Measurements from ENCODE around the gene HRH2. TPM values are rescaled to one million over a fixed set of nuclear protein-coding genes. Genes with fewer than 3 reads are reported as not detected.
A peak's percentile ranks its signal among the peaks of the same experiment; 100 is the strongest.

HRH2 gene
- total RNA-seq, 1 experiment from 2014 or later, result 3.3 TPM

- Histone ChIP-seq H3K79me1 (ENCODE audit: insufficient read depth, low read depth, low read length, poor library complexity, severe bottlenecking) (no peaks in the 10 kb centered on the region), H2BK5ac (ENCODE audit: insufficient read length, low read length) (no peak overlapping the region), H3K9me3 (ENCODE audit: control insufficient read depth, low read depth, low read length) (no peaks in the 10 kb centered on the region), H3K18ac (ENCODE audit: insufficient read length, low read depth, low read length) (no peak overlapping the region), H3K4me2 (ENCODE audit: insufficient read depth, insufficient read length, low read length) (no peak overlapping the region), H2BK15ac (ENCODE audit: low read depth, low read length) (no peak overlapping the region), H3K4ac (ENCODE audit: low read depth, low read length) (no peak overlapping the region), H4K20me1 (ENCODE audit: control insufficient read depth, insufficient read depth, insufficient read length) (no peaks in the 10 kb centered on the region), H2AFZ (ENCODE audit: low read length) (no peak overlapping the region), H3K14ac (ENCODE audit: insufficient read depth, low read length) (no peak overlapping the region), H4K8ac (replicated peaks; ENCODE audit: insufficient read length, low read depth, low read length) (no peak overlapping the region), H3K23me2 (ENCODE audit: insufficient read length, low read depth, low read length, poor library complexity, severe bottlenecking) (peaks cover 9% of the 10 kb centered on the region), H4K5ac (ENCODE audit: insufficient read length, low read depth, low read length) (no peak overlapping the region), H3T11ph (ENCODE audit: low read length) (no peak overlapping the region), H3K79me2 (ENCODE audit: insufficient read depth, low read length) (no peaks in the 10 kb centered on the region), H3K23ac (ENCODE audit: insufficient read length, low read depth, low read length) (no peak overlapping the region), H2BK12ac (ENCODE audit: insufficient read length, low read depth, low read length) (no peak overlapping the region), H2BK120ac (ENCODE audit: low read depth, low read length, poor library complexity, severe bottlenecking) (no peak overlapping the region), H2BK20ac (ENCODE audit: low read depth, low read length, poor library complexity, severe bottlenecking) (no peak overlapping the region), H3K27ac (ENCODE audit: insufficient read length, low read depth, low read length) (no peak overlapping the region), H2AK5ac (ENCODE audit: insufficient read length, low read length) (no peak overlapping the region), H3K4me1 (ENCODE audit: insufficient read depth, low read length) (no peaks in the 10 kb centered on the region), H3K9ac (ENCODE audit: extremely low read depth, insufficient read length, low read length) (no peak overlapping the region), H3K56ac (ENCODE audit: insufficient read length, low read depth, low read length) (no peak overlapping the region), H4K91ac (ENCODE audit: insufficient read length, low read depth, low read length) (no peak overlapping the region), H3K27me3 (ENCODE audit: insufficient read depth, low read length) (no peaks in the 10 kb centered on the region)
- Mint-ChIP-seq H3K36me3 (ENCODE audit: insufficient read depth in 1 of 3, low read depth in 3 of 3) (peaks cover 0 to 4% (median 0%) of the 10 kb centered on the region in 3 experiments; a peak in 4 of 7 replicates), H3K4me1 (peaks cover 21 to 34% of the 10 kb centered on the region in 2 experiments), H3K4me3 (no peak overlapping the region), H3K27me3 (ENCODE audit: low read depth) (peaks cover 22% of the 10 kb centered on the region), H3K27ac (0 out of 7 replicates have a peak overlapping the region, but pooled peaks of 1 of the 3 experiments have one; percentile 34), H3K9me3 (peaks cover 2 to 13% of the 10 kb centered on the region in 2 experiments; a peak in 4 of 5 replicates)
- WGBS (ENCODE audit: extremely low coverage, insufficient read length, low lambda C conversion rate), result no CpG with 5 or more reads among the region's 3 CpGs
- DNase-seq, result no peak
- TF ChIP-seq CTCF (conservative IDR thresholded peaks at IDR 0.05), result no peak
Measured at GRCh38 chr5:175731172-175731571, 73.3 kb downstream of the HRH2 start.
